H9 (cell line): ENCODE measurements around the gene SPRR3. TPM values are rescaled to one million over a fixed set of nuclear protein-coding genes. Genes with fewer than 3 reads are reported as not detected.

Experiments
- DNase-seq: peaks from one replicate; pipeline ENCODE4 v3.0.0-alpha.2; 2017
- H2AFZ ChIP-seq: one replicate; pipeline ENCODE4 v1.6.1; 2013; ENCODE audit warnings: mild to moderate bottlenecking, low read length, control low read depth, moderate library complexity
- H2AK5ac ChIP-seq: 2 replicates; pipeline ENCODE4 v1.6.1; 2013; ENCODE audit warnings: low read length, control low read depth, mixed read lengths; ENCODE audit not compliant: insufficient read length
- H2BK120ac ChIP-seq: one replicate; pipeline ENCODE4 v1.6.1; 2013; ENCODE audit warnings: low read depth, mild to moderate bottlenecking, low read length, control low read depth, inconsistent platforms; ENCODE audit not compliant: poor library complexity, severe bottlenecking
- H2BK12ac ChIP-seq: 2 replicates; pipeline ENCODE4 v1.6.1; 2013; ENCODE audit warnings: low read length, control low read depth, mixed read lengths, low read depth; ENCODE audit not compliant: insufficient read length
- H2BK15ac ChIP-seq: 2 replicates; pipeline ENCODE4 v1.6.1; 2013; ENCODE audit warnings: low read depth, low read length, control low read depth
- H2BK20ac ChIP-seq: one replicate; pipeline ENCODE4 v1.6.1; 2013; ENCODE audit warnings: low read depth, mild to moderate bottlenecking, low read length, control low read depth, inconsistent platforms; ENCODE audit not compliant: poor library complexity, severe bottlenecking
- H2BK5ac ChIP-seq: 2 replicates; pipeline ENCODE4 v1.6.1; 2013; ENCODE audit warnings: low read length, control low read depth, mixed read lengths; ENCODE audit not compliant: insufficient read length
- H3K14ac ChIP-seq: 2 replicates; pipeline ENCODE4 v1.6.1; 2013; ENCODE audit warnings: low read length, control low read depth; ENCODE audit not compliant: insufficient read depth
- H3K18ac ChIP-seq: 2 replicates; pipeline ENCODE4 v1.6.1; 2013; ENCODE audit warnings: low read depth, mild to moderate bottlenecking, mixed read lengths, low read length, control low read depth; ENCODE audit not compliant: insufficient read length
- H3K23ac ChIP-seq: 2 replicates; pipeline ENCODE4 v1.6.1; 2013; ENCODE audit warnings: low read length, control low read depth, mixed read lengths, low read depth; ENCODE audit not compliant: insufficient read length
- H3K23me2 ChIP-seq: 2 replicates; pipeline ENCODE4 v1.6.1; 2013; ENCODE audit warnings: low read depth, mild to moderate bottlenecking, mixed read lengths, low read length, control low read depth; ENCODE audit not compliant: insufficient read length, poor library complexity, severe bottlenecking
- H3K27ac ChIP-seq: 2 replicates; pipeline ENCODE4 v1.5.1; 2013; ENCODE audit warnings: low read length, control low read depth, mixed read lengths, low read depth; ENCODE audit not compliant: insufficient read length
- H3K27me3 ChIP-seq: 2 replicates; pipeline ENCODE4 v1.6.1; 2013; ENCODE audit warnings: low read length, control low read depth, inconsistent platforms; ENCODE audit not compliant: insufficient read depth
- H3K4ac ChIP-seq: 2 replicates; pipeline ENCODE4 v1.6.1; 2013; ENCODE audit warnings: low read depth, mild to moderate bottlenecking, control low read depth, inconsistent platforms, low read length, moderate library complexity
- H3K4me1 ChIP-seq: 2 replicates; pipeline ENCODE4 v1.6.1; 2013; ENCODE audit warnings: low read length, control low read depth, inconsistent platforms; ENCODE audit not compliant: insufficient read depth
- H3K4me2 ChIP-seq: 2 replicates; pipeline ENCODE4 v1.6.1; 2013; ENCODE audit warnings: low read length, control low read depth, mixed read lengths; ENCODE audit not compliant: insufficient read length, insufficient read depth
- H3K56ac ChIP-seq: 2 replicates; pipeline ENCODE4 v1.6.1; 2013; ENCODE audit warnings: low read depth, mild to moderate bottlenecking, mixed read lengths, low read length, control low read depth; ENCODE audit not compliant: insufficient read length
- H3K79me1 ChIP-seq: 2 replicates; pipeline ENCODE4 v1.6.1; 2013; ENCODE audit warnings: low read depth, mild to moderate bottlenecking, moderate library complexity, low read length, control low read depth, inconsistent platforms; ENCODE audit not compliant: insufficient read depth, poor library complexity, severe bottlenecking
- H3K79me2 ChIP-seq: 2 replicates; pipeline ENCODE4 v1.6.1; 2013; ENCODE audit warnings: low read length, control low read depth, inconsistent platforms; ENCODE audit not compliant: insufficient read depth
- H3K9ac ChIP-seq: 2 replicates; pipeline ENCODE4 v1.6.1; 2013; ENCODE audit warnings: low read length, control low read depth, mixed read lengths; ENCODE audit not compliant: insufficient read length; ENCODE audit errors: extremely low read depth
- H3K9me3 ChIP-seq: one replicate; pipeline ENCODE4 v1.6.1; 2013; ENCODE audit warnings: low read depth, low read length, inconsistent platforms; ENCODE audit not compliant: control insufficient read depth
- H3T11ph ChIP-seq: one replicate; pipeline ENCODE4 v1.6.1; 2013; ENCODE audit warnings: mild to moderate bottlenecking, low read length, control low read depth, inconsistent platforms
- H4K20me1 ChIP-seq: one replicate; pipeline ENCODE4 v1.6.1; 2013; ENCODE audit not compliant: control insufficient read depth, insufficient read length, insufficient read depth
- H4K5ac ChIP-seq: 2 replicates; pipeline ENCODE4 v1.6.1; 2013; ENCODE audit warnings: low read depth, mild to moderate bottlenecking, mixed read lengths, low read length, control low read depth; ENCODE audit not compliant: insufficient read length
- H4K8ac ChIP-seq: replicated peaks from 2 replicates; pipeline ENCODE4 v1.6.1; 2013; ENCODE audit warnings: low read length, control low read depth, mixed read lengths, low read depth; ENCODE audit not compliant: insufficient read length
- H4K91ac ChIP-seq: 2 replicates; pipeline ENCODE4 v1.6.1; 2013; ENCODE audit warnings: low read depth, mild to moderate bottlenecking, moderate library complexity, mixed read lengths, low read length, control low read depth; ENCODE audit not compliant: insufficient read length
- H3K27ac Mint-ChIP-seq, 3 experiments: 2 replicates in 2 of 3; 3 replicates in 1 of 3; pipeline ENCODE4 v1.8.0; 2020 to 2021; ENCODE audit warnings: mixed read lengths in 3 of 3, mild to moderate bottlenecking in 1 of 3, moderate library complexity in 1 of 3
- H3K27me3 Mint-ChIP-seq: 2 replicates; pipeline ENCODE4 v1.8.0; 2021; ENCODE audit warnings: low read depth, mild to moderate bottlenecking, moderate library complexity, mixed read lengths
- H3K36me3 Mint-ChIP-seq, 3 experiments: 2 replicates in 2 of 3; 3 replicates in 1 of 3; pipeline ENCODE4 v1.8.0; 2020 to 2021; ENCODE audit warnings: low read depth in 3 of 3, mixed read lengths in 3 of 3; ENCODE audit not compliant: insufficient read depth in 1 of 3
- H3K4me1 Mint-ChIP-seq, 2 experiments: 2 replicates each; pipeline ENCODE4 v1.8.0; 2020; ENCODE audit warnings: mixed read lengths in 2 of 2
- H3K4me3 Mint-ChIP-seq, 2 experiments: 2 replicates in 1 of 2; 3 replicates in 1 of 2; pipeline ENCODE4 v1.8.0; 2020 to 2021; ENCODE audit warnings: mild to moderate bottlenecking in 2 of 2, mixed read lengths in 2 of 2, moderate library complexity in 1 of 2
- H3K9me3 Mint-ChIP-seq, 2 experiments: 2 replicates in 1 of 2; 3 replicates in 1 of 2; pipeline ENCODE4 v1.8.0; 2020; ENCODE audit warnings: mild to moderate bottlenecking in 2 of 2, mixed read lengths in 2 of 2, moderate library complexity in 1 of 2
- CTCF ChIP-seq: fragments of 200-600 bp; sonication (generic); conservative IDR thresholded peaks from 3 replicates; pipeline ENCODE4 v1.8.0; 2021; ENCODE audit warnings: antibody characterized with exemption, mild to moderate bottlenecking
- WGBS: extraction: QIAGEN DNeasy Blood & Tissue Kit; methylation state at CpG from one replicate; pipeline ENCODE4 v1.1.7; 2013; ENCODE audit warnings: missing lambda C conversion rate, low lambda C conversion rate, mixed read lengths; ENCODE audit not compliant: insufficient read length; ENCODE audit errors: extremely low coverage; 5-methylcytosine and 5-hydroxymethylcytosine counted together
- total RNA-seq: library from RNA; stranded (reverse); gene quantifications from 2 replicates; pipeline ENCODE4 v1.2.1, GENCODE V29; 2021

SPRR3 gene
- total RNA-seq, 1 experiment from 2014 or later, result not detected

- no peak overlapping the region for H3T11ph ChIP-seq
- no peaks in the 10 kb centered on the region for H3K9me3 ChIP-seq
- H2BK20ac ChIP-seq, result no peak overlapping the region
- H3K23ac ChIP-seq, result no peak overlapping the region
- no peaks in the 10 kb centered on the region for H3K4me1 ChIP-seq
- peaks cover 8 to 9% of the 10 kb centered on the region in 2 experiments; a peak in 4 of 5 replicates for H3K9me3 Mint-ChIP-seq
- H3K27ac ChIP-seq, result no peak overlapping the region
- H4K91ac ChIP-seq, result no peak overlapping the region
- no peak overlapping the region for H3K27ac Mint-ChIP-seq
- no peak overlapping the region for H3K4me2 ChIP-seq
- no peaks in the 10 kb centered on the region; the same call in 1 of the 2 replicates for H3K27me3 ChIP-seq
- H3K4me1 Mint-ChIP-seq, result peaks cover 10 to 17% of the 10 kb centered on the region in 2 experiments
- no peaks in the 10 kb centered on the region; the same call in 1 of the 2 replicates for H3K27me3 Mint-ChIP-seq
- no peaks in the 10 kb centered on the region for H4K20me1 ChIP-seq
- TF ChIP-seq CTCF, result no peak
- H3K79me1 ChIP-seq, result no peaks in the 10 kb centered on the region
- H3K14ac ChIP-seq, result no peak overlapping the region; the same call in 1 of the 2 replicates
- H2AFZ ChIP-seq, result no peak overlapping the region
- no peak overlapping the region for H3K4me3 Mint-ChIP-seq
- H2BK5ac ChIP-seq, result no peak overlapping the region
- no peak overlapping the region for H4K5ac ChIP-seq
- no peak for DNase-seq
- no peak overlapping the region for H3K18ac ChIP-seq
- no peak overlapping the region for H3K56ac ChIP-seq
- H4K8ac ChIP-seq, result no peak overlapping the region
- H2AK5ac ChIP-seq, result no peak overlapping the region
- no peak overlapping the region for H2BK120ac ChIP-seq
- H2BK15ac ChIP-seq, result no peak overlapping the region
- no peak overlapping the region for H2BK12ac ChIP-seq
- peaks cover 0 to 8% (median 0%) of the 10 kb centered on the region in 3 experiments; a peak in 3 of 7 replicates for H3K36me3 Mint-ChIP-seq
- H3K4ac ChIP-seq, result no peak overlapping the region
- no CpG with 5 or more reads among the region's 6 CpGs for WGBS
- no peaks in the 10 kb centered on the region for H3K79me2 ChIP-seq
- H3K9ac ChIP-seq, result no peak overlapping the region
- H3K23me2 ChIP-seq, result no peaks in the 10 kb centered on the region
Measured at GRCh38 chr1:152993186-152993585, 8.4 kb upstream of the SPRR3 start.
